ENCODE data around the gene ASH1L.
"Not testable (repeated sequence)": the region's sequence is repeated elsewhere in the genome, so short reads cannot be mapped to it uniquely, and the experiment has no call there.

Gene ASH1L

DNA sequence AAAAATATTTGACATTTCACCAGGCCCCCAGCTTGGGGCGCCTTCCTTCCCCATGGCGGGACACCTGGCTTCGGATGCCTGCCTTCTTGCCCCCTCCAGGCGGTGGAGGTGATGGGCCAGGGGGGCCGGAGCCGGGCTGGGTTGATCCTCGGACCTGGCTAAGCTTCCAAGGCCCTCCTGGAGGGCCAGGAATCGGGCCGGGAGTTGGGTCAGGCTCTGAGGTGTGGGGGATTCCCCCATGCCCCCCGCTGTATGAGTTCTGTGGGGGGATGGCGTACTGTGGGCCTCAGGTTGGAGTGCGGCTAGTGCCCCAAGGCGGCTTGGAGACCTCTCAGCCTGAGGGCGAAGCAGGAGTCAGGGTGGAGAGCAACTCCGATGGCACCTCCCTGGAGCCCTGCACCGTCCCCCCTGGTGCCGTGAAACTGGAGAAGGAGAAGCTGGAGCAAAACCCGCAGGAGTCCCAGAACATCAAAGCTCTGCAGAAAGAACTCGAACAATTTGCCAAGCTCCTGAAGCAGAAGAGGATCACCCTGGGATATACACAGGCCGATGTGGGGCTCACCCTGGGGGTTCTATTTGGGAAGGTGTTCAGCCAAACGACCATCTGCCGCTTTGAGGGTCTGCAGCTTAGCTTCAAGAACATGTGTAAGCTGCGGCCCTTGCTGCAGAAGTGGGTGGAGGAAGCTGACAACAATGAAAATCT is 129.3 kb downstream of the ASH1L start:
- DNase-seq, result not testable (repeated sequence)

DNA sequence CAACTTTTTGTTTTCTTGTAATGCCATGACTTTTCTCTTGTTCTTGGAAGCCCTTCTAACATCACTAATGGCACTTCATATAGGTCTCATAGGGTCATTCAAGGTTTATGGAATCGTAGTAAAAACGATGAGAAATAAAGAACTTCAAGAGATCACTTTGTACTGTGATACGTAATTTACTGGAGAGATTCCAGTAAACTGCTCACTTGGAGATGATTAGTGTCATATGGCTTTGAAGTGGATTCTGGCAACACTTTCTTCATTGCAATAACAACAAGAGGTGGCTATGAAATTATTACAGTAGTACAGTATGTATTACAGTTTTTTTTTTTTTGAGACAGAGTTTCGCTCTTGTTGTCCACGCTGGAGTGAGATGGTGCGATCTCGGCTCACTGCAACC is 138.5 kb downstream of the ASH1L start:
- DNase-seq, result no peak

DNA sequence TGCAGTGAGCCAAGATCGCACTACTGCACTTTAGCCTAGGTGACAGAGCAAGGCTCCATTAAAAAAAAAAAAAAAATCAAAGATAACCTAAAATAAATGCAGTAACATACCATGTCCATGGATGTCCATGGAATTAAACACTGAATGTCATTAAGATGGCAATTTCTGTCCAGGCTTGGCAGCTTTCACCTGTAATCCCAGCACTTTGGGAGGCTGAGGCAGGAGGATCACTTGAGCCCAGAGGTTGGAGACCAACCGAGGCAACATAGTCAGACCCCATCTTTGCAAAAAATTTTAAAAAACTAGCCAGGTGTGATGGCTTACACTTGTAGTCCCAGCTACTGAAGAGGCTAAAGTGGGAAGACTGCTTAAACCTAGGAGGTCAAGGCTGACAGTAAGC is 141.8 kb downstream of the ASH1L start:
- DNase-seq, result no peak

DNA sequence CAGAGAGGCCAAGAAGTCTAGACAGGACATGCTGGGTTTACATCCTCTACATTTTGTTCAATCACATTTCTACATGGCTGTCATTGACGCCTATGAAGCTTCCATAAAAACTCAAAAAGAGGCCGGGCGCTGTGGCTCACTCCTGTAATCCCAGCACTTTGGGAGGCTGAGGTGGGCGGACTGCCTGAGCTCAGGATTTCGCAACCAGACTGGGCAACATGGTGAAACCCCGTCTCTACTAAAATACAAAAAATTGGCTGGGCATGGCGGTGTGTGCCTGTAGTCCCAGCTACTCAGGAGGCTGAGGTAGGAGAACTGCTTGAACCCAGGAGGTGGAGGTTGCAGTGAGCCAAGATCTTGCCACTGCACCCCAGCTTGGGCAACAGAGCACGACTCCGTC is 150.8 kb downstream of the ASH1L start:
- not testable (repeated sequence) for DNase-seq

DNA sequence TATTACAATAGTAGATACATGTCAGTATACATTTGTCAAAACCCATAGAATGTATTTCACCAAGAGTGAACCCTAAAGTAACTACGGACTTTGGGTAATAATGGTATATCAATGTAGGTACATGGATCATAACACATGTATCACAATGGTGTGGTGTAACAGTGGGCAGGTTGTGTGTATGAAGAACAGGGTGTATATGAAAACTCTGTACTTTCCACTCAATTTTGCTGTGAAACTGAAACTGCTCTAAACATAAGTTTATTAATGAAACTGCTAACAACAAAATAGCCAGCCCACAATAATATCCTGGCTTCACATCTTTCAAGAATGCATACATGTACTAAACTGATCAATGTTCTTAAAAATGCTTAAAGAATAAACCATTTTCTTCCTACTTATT is 151.7 kb downstream of the ASH1L start:
- DNase-seq, result no peak

DNA sequence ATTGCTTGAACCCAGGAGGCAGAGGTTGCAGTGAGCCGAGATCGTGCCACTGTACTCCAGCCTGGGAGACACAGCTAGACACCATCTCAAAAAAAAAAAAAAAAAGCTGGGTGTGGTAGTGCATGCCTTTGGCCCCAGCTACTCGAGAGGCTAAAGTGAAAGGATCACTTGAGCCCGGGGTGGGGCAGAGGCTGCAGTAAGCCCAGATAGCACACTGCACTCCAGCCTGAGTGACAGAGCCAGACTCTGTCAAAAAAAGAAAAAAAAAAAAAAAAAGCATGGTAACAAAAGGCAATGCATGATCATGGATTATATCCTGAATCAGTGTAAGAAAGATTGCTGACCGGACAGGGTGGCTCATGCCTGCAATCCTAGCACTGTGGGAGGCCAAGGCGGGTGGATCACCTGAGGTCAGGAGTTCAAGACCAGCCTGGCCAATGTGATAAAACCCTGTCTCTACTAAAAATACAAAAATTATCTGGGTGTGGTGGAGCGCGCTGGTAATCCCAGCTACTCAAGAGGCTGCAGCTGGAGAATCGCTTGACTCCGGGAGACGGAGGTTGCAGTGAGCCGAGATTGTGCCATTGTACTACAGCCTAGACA is 165.6 kb downstream of the ASH1L start:
- no peak for DNase-seq

DNA sequence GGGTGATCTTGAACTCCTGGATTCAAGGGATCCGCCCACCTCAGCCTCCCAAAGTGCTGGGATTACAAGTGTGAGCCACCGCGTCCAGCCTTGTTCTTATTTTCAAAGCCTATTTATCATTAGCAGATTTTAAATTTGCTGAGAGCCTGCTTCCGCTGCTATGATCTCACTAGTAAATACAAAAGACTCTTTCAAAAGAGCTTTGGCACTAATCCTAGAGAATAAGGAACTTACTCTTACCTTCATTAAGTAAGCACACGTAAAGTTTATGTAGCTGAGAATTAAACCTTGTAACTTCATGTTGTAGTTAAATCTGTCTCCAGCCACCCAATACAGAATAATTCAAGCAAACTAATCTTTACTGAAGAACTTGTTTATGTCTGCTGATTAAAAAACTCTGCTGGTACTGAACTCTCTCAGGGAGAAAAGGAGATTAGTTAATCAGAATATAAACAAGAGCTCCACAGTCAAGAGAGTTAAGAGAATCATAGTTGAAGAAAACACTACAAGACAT is 169.6 kb downstream of the ASH1L start:
- no peak for DNase-seq

DNA sequence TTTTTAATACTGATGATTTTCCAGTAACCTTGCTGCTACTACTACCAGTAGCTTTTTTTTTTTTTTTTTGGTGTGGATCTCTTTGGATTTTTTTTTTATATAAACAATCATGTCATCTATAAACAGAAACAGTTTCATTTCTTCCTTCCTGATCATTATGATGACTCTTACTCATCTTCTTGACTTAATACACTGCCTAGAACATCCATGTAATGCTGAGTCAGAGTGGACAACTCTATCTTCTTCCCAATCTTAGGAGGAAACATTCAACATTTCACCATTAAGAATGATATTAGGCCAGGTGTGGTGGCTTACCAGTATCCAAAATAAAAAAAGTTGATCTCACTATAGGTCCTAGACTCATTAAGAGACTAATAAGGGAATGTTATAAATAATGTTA is 172.8 kb downstream of the ASH1L start:
- DNase-seq, result no peak

DNA sequence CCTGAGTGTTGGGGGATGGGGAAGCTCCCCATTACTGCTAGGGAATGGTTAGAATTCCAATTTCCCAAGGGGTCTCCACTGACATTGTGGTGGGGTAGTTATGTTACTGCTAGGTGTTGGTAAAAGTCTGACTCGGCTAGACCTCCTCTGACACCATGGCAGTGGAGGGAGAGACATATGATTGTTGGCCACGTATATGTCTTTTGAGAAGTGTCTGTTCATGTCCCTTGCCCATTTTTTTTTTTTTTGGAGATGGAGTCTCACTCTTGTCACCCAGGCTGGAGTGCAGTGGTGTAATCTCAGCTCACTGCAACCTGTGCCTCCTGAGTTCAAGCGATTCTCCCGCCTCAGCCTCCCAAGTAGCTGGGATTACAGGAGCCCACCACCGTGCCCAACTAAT is 176.8 kb downstream of the ASH1L start:
- not testable (repeated sequence) for DNase-seq

DNA sequence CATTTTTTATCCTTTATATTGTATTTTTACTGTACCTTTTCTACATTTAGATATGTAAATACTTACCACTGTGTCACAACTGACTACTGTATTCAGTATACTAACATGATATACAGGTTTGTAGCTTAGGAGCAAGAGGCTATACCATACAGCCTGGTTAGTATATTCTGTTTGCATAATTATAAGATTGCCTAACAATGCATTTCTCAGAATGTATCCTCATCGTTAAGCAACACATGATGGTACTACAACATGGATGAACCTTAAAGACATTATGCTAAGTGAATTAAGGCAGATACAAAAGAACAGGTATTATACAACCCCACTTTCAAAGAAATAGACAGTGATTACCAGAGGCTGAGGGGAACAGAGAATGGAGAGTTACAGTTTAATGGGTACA is 179.2 kb downstream of the ASH1L start:
- DNase-seq, result no peak

DNA sequence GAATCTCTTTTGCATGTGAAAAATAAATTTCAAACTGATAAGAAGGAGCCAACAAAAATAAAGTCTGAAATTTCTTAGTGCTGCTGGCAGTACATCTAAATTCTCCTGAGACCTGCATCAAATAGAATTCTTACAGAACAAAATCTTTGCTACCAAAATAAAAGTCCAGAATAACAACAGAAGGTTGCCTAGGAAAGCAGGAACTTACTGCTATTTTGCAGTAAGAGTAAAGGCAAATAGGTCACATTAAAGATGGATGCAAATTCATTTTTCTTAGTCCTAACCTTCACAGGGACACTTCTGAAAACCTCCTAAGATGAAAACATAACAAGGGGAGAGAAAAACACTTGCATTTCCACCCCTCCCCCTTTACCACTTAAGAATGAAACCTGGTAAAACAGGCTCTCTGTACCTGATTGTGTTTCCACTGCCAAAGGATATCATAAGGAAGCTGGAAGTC is 182.9 kb downstream of the ASH1L start:
- DNase-seq, result no peak

DNA sequence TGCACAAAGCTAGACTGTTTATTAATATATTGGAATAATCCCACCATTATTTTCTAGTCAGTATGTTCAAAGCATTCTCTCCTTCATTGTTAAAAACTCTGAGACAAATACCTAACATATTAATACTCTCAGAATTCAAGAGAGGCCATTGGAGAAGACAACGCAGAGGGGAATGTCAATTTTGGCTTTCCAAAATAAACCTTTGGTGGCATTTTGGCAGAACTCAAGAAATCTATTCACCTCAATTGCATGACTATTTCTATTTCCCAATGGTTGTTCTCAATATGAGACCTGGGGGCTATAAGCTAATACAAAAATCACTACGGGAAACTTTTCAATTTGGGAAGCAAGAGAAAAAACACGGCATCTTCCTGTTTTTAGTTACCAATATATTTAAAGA is 183.4 kb downstream of the ASH1L start:
- no peak for DNase-seq

DNA sequence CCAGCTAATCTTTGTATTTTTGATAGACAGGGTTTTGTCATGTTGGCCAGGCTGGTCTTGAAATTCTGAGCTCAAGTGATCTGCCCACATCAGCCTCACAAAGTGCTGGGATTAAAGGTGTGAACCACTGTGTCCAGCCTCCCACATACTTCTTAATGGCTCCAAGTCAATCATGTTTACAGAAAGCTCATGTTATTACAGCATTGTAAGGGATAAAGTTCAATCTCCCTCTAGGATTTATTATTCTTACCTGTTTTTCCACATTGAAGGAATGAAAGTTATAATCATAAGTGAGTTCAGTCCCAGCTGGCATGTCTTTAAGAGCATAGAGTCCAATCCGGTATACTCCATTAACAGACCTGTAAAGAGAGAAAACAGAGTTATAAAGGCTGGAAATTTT is 202.6 kb downstream of the ASH1L start:
- DNase-seq, result no peak

DNA sequence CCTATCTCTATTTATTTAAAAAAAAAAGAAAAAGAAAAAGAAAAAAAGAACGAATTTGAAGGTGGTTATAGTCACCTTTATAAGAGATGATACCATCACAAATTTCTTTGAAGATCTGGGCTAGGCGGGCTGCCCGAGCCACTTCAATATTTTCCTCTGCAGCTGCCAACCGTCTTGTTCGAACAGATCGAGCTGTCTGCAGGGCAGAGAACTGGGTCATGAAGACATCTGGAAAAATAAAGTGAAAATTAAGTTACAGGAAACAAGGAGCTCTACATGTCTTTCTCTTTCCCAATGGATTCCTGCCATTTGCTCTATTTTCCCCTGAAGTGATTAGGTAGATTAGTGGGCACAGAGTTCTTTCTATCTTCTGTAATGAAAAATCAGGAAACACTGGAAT is 210.0 kb downstream of the ASH1L start:
- no peak for DNase-seq

DNA sequence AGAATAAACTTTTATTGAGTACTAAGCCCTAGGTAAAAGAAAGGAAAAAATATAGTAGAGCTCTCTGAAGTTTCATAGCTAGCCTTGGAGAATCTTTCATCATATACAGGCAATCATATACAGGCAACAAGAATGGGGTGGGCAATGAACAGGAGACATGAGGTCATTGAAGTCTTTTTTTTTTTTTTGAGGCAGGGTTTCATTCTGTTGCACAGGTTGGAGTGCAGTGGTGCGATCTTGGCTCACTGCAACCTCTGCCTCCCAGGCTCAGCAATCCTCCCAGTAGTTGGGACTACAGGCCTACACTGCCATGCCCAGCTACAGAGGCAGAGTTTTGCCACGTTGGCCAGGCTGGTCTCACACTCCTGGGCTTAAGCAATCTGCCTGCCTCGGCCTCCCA is 219.8 kb downstream of the ASH1L start:
- DNase-seq, result no peak

DNA sequence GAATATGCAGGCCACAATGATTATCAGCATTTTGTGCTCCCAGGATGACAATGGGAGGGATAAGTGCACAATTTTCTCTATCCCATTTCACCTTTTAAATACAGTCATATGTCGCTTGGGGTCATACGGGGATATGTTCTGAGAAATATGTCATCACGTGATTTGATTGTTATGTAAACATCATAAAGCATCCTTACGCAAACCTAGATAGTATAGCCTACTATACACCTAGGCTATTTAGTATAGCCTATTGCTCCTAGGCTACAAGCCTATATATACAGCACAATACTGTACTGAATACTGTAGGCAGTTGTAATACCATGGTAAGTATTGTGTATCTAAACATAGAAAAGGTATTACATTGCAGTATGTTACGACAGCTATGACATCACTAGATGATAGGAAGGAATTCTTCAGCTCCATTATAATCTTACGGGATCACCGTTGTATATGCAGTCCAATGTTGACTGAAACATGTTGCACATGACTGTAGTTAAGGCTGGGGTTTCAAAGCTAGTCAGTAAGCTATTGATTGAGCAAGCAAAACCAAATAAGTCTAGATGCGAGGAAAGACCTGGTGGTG is 223.0 kb downstream of the ASH1L start:
- DNase-seq, result no peak

DNA sequence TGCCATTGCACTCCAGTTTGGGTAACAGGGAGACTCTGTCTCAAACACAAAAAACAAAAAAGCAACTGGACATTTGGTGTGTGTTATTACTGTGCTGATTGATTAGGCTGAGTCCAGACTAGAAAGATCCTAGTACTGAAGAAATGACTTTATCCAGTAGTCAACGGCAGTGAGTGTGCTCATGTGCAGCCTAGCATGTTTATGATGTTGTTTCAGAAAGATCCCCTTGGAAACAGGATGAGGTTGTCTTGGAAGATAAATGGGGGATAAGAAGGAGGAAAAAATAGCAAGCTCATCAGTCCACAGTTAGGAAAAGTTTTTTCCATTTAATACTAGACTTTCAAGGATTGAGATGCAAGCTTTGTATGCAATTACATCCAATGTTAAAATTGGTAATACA is 227.6 kb downstream of the ASH1L start:
- no peak for DNase-seq

DNA sequence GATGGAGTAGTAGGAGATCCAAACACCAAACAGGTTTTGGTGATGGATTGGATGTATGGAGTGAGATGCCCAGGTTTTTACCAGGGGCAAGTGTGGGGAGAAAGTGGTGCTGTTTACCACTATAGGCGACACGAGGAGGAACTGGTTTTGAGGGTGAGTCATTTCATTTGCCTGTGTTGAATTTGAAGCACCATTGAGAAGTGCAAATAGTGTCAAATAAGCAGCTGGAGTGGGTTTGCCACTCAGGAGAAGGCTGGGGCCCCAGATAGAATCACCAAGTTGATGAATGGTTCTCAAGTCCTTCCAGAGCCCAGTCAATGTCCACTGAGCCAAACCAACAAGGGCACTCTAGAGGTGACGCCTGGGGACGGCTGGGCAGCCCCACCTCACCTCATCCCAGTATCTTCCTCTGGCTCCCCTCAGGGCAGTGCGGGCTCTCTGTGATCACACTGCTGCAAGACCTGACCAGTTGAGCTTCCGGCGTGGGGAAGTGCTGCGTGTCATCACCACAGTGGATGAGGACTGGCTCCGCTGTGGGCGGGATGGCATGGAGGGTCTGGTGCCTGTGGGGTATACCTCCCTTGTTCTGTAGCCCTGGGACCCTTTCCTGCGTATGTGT is 232.5 kb downstream of the ASH1L start:
- DNase-seq, result no peak

DNA sequence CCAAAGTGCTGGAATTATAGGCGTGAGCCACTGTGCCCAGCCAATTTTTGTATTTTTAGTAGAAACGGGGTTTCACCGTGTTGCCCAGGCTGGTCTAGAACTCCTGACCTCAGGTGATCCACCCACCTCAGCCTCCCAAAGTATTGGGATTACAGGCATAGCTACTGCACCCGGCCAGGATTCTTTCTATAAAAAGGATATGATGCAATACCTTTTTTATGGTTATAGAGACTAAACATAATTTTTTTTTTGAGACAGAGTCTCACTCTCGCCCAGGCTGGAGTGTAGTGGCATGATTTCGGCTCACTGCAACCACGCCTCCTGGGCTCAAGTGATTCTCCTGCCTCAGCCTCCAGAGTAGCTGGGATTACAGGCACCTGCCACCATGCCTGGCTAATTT is 233.7 kb downstream of the ASH1L start:
- DNase-seq, result not testable (repeated sequence)

DNA sequence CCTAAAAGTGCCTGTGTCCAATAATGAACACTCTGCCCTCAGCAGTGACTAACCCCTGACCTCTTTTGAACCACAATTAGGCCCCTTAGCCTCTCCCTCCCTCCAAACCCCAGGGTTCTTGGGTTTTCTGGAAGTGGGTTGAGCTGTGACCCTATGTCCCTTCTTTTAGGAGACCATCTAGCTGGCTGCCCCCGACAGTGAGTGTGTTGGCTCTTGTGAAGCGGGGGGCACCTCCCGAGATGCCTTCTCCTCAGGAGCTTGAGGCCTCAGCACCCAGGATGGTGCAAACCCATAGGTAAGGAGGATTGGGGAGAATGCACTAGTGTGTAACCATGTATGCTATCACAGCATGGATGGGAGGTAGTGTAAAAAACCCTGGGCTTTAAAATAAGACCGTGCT is 234.6 kb downstream of the ASH1L start:
- DNase-seq, result no peak

DNA sequence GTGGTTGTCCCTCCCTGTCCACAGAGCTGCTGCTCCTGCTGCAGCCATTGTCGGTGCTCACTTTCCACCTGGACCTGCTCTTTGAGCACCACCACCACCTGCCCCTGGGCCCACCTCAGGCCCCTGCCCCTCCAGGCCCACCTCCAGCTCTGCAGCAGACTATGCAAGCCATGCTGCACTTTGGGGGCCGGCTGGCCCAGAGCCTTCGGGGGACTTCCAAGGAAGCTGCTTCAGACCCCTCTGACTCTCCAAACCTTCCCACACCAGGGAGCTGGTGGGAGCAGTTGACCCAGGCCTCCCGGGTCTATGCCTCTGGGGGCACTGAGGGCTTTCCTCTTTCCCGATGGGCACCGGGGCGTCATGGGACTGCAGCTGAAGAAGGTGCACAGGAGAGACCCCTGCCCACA is 236.0 kb downstream of the ASH1L start:
- no peak for DNase-seq

DNA sequence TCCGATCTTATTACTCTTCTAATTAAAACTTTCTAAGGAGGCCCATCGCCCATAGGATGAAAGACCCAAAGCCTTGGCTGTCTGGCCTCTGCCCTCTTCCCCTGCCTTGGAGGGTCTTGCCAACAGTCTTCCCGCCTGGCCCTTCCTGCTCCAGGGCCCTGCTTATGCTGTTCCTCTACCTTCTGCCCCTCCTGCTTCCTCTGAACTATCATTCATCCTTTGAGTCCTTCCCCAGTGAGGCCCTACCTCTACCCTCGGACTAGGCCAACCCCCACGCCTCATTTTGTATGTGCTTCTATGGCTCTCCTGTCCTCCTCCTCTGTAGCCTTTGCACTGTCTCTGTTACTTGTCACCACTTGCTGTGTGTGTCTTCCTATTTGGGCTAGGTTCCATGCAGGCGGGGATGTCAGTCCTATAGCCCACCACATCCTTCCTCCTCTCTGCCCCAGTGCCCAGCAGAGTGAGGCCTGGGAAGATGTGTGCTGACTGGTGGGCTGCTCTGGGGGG is 236.5 kb downstream of the ASH1L start:
- no peak for DNase-seq

DNA sequence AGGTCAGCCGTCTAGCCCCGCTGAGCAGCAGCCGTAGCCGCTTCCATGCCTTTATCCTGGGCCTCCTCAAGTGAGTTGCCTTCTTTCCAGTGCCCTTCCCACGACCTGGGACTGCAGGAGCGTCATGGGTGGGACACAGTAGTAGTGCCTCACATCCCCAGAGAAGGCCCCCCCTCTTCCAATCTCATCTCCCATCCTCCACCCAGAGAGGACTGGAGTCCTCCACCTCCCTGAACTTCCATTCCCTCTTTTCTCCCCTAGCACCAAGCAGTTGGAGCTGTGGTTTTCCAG is 237.1 kb downstream of the ASH1L start:
- DNase-seq, result no peak

Measured in bone marrow (tissue), 2 donors.